Measurements from ENCODE around the gene CCNF. TPM values are rescaled to one million over a fixed set of nuclear protein-coding genes. Genes with fewer than 3 reads are reported as not detected.

The CCNF gene
- total RNA-seq, 1 experiment from 2014 or later: 52.4 TPM

- no peaks in the 10 kb centered on the region for H3K27me3 ChIP-seq (replicated peaks; ENCODE audit: control insufficient read depth, insufficient read depth, low read length)
- POLR2A ChIA-PET: no interaction called here
- CTCF ChIA-PET: no interaction called here
- no TSS peak for BruUV-seq (replicated peaks)
- Mint-ChIP-seq H3K36me3 (ENCODE audit: insufficient read depth, unreplicated experiment) (peaks cover 5% of the 10 kb centered on the region), H3K9me3 (ENCODE audit: unreplicated experiment) (no peaks in the 10 kb centered on the region), H3K4me3 (ENCODE audit: unreplicated experiment) (no peak overlapping the region), H3K27ac (ENCODE audit: unreplicated experiment) (no peak overlapping the region), H3K27me3 (ENCODE audit: insufficient read depth, unreplicated experiment) (no peaks in the 10 kb centered on the region), H3K4me1 (ENCODE audit: low read depth, unreplicated experiment) (peaks cover under 1% of the 10 kb centered on the region)
- H3K36me3 ChIP-seq (ENCODE audit: control insufficient read depth, insufficient read depth, low read length): no peaks in the 10 kb centered on the region
- TF ChIP-seq, protein P1, sequence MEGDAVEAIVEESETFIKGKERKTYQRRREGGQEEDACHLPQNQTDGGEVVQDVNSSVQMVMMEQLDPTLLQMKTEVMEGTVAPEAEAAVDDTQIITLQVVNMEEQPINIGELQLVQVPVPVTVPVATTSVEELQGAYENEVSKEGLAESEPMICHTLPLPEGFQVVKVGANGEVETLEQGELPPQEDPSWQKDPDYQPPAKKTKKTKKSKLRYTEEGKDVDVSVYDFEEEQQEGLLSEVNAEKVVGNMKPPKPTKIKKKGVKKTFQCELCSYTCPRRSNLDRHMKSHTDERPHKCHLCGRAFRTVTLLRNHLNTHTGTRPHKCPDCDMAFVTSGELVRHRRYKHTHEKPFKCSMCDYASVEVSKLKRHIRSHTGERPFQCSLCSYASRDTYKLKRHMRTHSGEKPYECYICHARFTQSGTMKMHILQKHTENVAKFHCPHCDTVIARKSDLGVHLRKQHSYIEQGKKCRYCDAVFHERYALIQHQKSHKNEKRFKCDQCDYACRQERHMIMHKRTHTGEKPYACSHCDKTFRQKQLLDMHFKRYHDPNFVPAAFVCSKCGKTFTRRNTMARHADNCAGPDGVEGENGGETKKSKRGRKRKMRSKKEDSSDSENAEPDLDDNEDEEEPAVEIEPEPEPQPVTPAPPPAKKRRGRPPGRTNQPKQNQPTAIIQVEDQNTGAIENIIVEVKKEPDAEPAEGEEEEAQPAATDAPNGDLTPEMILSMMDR (IDR thresholded peaks at IDR 0.05; ENCODE audit: insufficient read depth in 1 of 2, low read depth in 1 of 2, low read length in 1 of 2, severe bottlenecking in 1 of 2, unreplicated experiment in 1 of 2): no peak
- H3K4me3 ChIP-seq (ENCODE audit: low read depth, low read length): no peak overlapping the region
- no peaks in the 10 kb centered on the region for H3K9me3 ChIP-seq
- intact Hi-C loops (cut with micrococcal nuclease; ENCODE audit: unreplicated experiment): no loop called here
- no peak for DNase-seq
- H3K4me1 ChIP-seq: no peaks in the 10 kb centered on the region
Observed at GRCh38 chr16:2492292-2492691, 63.0 kb downstream of the CCNF start.

DNA sequence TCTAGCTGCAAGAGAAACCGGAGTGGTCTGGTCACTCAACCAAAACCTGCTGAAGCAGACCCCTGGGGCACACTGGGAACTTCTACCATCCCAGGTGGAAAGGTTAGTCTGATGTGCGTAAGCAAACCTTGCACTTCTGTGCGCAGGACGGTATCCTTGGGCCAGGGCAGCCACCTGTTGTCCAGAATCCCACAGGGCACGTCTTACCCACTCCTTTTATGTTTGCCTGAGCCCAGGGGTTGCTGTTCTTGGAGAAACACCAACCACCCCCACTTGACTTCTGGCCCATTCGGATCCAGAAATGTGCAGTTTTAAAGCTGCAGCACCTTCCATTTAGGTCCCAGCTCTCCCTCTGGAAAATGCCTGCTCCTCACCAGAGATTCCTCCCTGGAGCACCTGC, 64.4 kb downstream of the CCNF start:
- no peak overlapping the region for H3K4me3 ChIP-seq (ENCODE audit: low read depth, low read length)
- H3K9me3 ChIP-seq: no peaks in the 10 kb centered on the region
- CTCF ChIA-PET: no interaction called here
- H3K4me1 Mint-ChIP-seq (ENCODE audit: low read depth, unreplicated experiment): peaks cover 6% of the 10 kb centered on the region
- POLR2A ChIA-PET: no interaction called here
- peaks cover 5% of the 10 kb centered on the region for H3K36me3 Mint-ChIP-seq (ENCODE audit: insufficient read depth, unreplicated experiment)
- no TSS peak for BruUV-seq (replicated peaks)
- no peak overlapping the region for H3K27ac Mint-ChIP-seq (ENCODE audit: unreplicated experiment)
- no peaks in the 10 kb centered on the region for H3K27me3 Mint-ChIP-seq (ENCODE audit: insufficient read depth, unreplicated experiment)
- H3K36me3 ChIP-seq (ENCODE audit: control insufficient read depth, insufficient read depth, low read length): no peaks in the 10 kb centered on the region
- no peak overlapping the region for H3K4me3 Mint-ChIP-seq (ENCODE audit: unreplicated experiment)
- H3K27me3 ChIP-seq (replicated peaks; ENCODE audit: control insufficient read depth, insufficient read depth, low read length): no peaks in the 10 kb centered on the region
- H3K9me3 Mint-ChIP-seq (ENCODE audit: unreplicated experiment): no peaks in the 10 kb centered on the region
- H3K4me1 ChIP-seq: no peaks in the 10 kb centered on the region
- intact Hi-C loops (cut with micrococcal nuclease; ENCODE audit: unreplicated experiment): no loop called here
- TF ChIP-seq, protein P1 (IDR thresholded peaks at IDR 0.05; ENCODE audit: insufficient read depth in 1 of 2, low read depth in 1 of 2, low read length in 1 of 2, severe bottlenecking in 1 of 2, unreplicated experiment in 1 of 2): no peak
- DNase-seq: no peak

DNA sequence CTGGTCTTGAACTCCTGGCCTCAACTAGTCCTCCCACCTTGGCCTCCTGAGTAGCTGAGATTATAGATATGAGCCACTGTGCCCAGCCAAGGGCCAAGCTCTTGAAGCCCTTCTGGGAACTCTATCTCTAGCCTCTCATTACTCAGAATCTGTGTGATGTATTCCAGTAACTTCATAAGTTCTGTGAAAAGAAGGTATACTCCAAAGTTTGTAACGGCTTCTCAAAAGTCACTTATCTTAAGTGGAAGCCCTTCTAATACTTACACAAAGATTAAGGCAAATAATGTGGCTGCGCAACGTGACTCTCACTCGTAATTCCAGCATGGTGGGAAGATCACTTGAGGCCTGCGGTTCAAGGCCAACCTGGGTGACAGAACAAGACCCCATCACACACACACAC, 65.4 kb downstream of the CCNF start:
- Mint-ChIP-seq H3K9me3 (ENCODE audit: unreplicated experiment) (no peaks in the 10 kb centered on the region), H3K36me3 (ENCODE audit: insufficient read depth, unreplicated experiment) (peaks cover 5% of the 10 kb centered on the region), H3K27me3 (ENCODE audit: insufficient read depth, unreplicated experiment) (no peaks in the 10 kb centered on the region), H3K4me1 (ENCODE audit: low read depth, unreplicated experiment) (peaks cover 6% of the 10 kb centered on the region), H3K27ac (ENCODE audit: unreplicated experiment) (no peak overlapping the region), H3K4me3 (ENCODE audit: unreplicated experiment) (no peak overlapping the region)
- TF ChIP-seq, protein P1 (IDR thresholded peaks at IDR 0.05; ENCODE audit: insufficient read depth in 1 of 2, low read depth in 1 of 2, low read length in 1 of 2, severe bottlenecking in 1 of 2, unreplicated experiment in 1 of 2): no peak
- H3K9me3 ChIP-seq: no peaks in the 10 kb centered on the region
- BruUV-seq (replicated peaks): no TSS peak
- no peak for DNase-seq
- ChIA-PET CTCF (no interaction called here), POLR2A (no interaction called here)
- no peaks in the 10 kb centered on the region for H3K4me1 ChIP-seq
- H3K36me3 ChIP-seq (ENCODE audit: control insufficient read depth, insufficient read depth, low read length): no peaks in the 10 kb centered on the region
- intact Hi-C loops (cut with micrococcal nuclease; ENCODE audit: unreplicated experiment): no loop called here
- no peak overlapping the region for H3K4me3 ChIP-seq (ENCODE audit: low read depth, low read length)
- no peaks in the 10 kb centered on the region for H3K27me3 ChIP-seq (replicated peaks; ENCODE audit: control insufficient read depth, insufficient read depth, low read length)
